Endothelial cell of umbilical vein (primary cell): Measurements from ENCODE around the gene ABHD14A. TPM values are rescaled to one million over a fixed set of nuclear protein-coding genes. Genes with fewer than 3 reads are reported as not detected.

Experiments used
- BruUV-seq: library from RNA; stranded (reverse); fragments of 400-500 nt; replicated peaks from 2 replicates; lab custom pipeline; 2021; lab: Mats Ljungman, UMichigan
- CTCF ChIA-PET: fragments of 300-600, 350-600 bp; sonication (Branson Sonifier 250); formaldehyde crosslinking; loops from one replicate; lab custom pipeline; 2021; ENCODE audit warnings: antibody characterized with exemption, inconsistent platforms; lab: Charles Lee
- POLR2A ChIA-PET: fragments of 300-600, 350-600 bp; sonication (Branson Sonifier 250); formaldehyde crosslinking; loops from one replicate; lab custom pipeline; 2021; ENCODE audit warnings: antibody characterized with exemption, inconsistent platforms; lab: Charles Lee
- DNase-seq: peaks from one replicate; pipeline ENCODE4 v3.0.0-alpha.2; 2011; ENCODE audit warnings: low read depth, low spot score
- FAIRE-seq: peaks from 2 replicates; lab custom pipeline; 2011; peaks lifted over from hg19 to GRCh38; lab: Jason Lieb, UNC
- H2AFZ ChIP-seq: 2 replicates; pipeline ENCODE4 v1.6.0; 2012; ENCODE audit warnings: low read depth, low read length, control low read depth, inconsistent platforms
- H3K27ac ChIP-seq: 2 replicates; pipeline ENCODE4 v1.5.1; 2011; ENCODE audit warnings: low read depth, mild to moderate bottlenecking, control low read depth, low read length, moderate library complexity; ENCODE audit not compliant: insufficient read depth
- H3K27me3 ChIP-seq, 2 experiments: 2 replicates each; pipeline versions ENCODE4 v1.6.0 to v1.6.1; 2011; ENCODE audit warnings: low read length in 2 of 2, mixed read lengths in 1 of 2; ENCODE audit not compliant: control insufficient read depth in 2 of 2, insufficient read depth in 2 of 2
- H3K36me3 ChIP-seq, 2 experiments: 2 replicates in 1 of 2; 3 replicates in 1 of 2; pipeline ENCODE4 v1.5.1; 2011; ENCODE audit warnings: low read length in 2 of 2, mild to moderate bottlenecking in 1 of 2, moderate library complexity in 1 of 2; ENCODE audit not compliant: control insufficient read depth in 2 of 2, insufficient read depth in 2 of 2; ENCODE audit errors: extremely low read depth in 1 of 2
- H3K4me1 ChIP-seq: 3 replicates; pipeline ENCODE4 v1.5.1; 2011; ENCODE audit warnings: mild to moderate bottlenecking, low read length; ENCODE audit not compliant: control insufficient read depth, insufficient read depth; ENCODE audit errors: extremely low read depth
- H3K4me2 ChIP-seq: 2 replicates; pipeline ENCODE4 v1.6.1; 2011; ENCODE audit warnings: low read length, control low read depth, mixed read lengths; ENCODE audit not compliant: insufficient read depth
- H3K4me3 ChIP-seq, 3 experiments: fragments of 200-600 bp in 1 of 3; sonication (generic), shearing (Covaris generic) in 1 of 3; replicated peaks in 1 of 3; 2 replicates each; pipeline ENCODE4 v1.5.1; 2011 to 2016; ENCODE audit warnings: control low read depth in 3 of 3, low read length in 3 of 3, mild to moderate bottlenecking in 2 of 3, inconsistent platforms in 1 of 3, low read depth in 1 of 3, moderate library complexity in 1 of 3; ENCODE audit not compliant: insufficient read depth in 1 of 3
- H3K79me2 ChIP-seq: 2 replicates; pipeline ENCODE4 v1.6.0; 2012; ENCODE audit warnings: low read length, inconsistent platforms; ENCODE audit not compliant: control insufficient read depth, insufficient read depth
- H3K9ac ChIP-seq: replicated peaks from 2 replicates; pipeline ENCODE3; 2011; ENCODE audit warnings: low read length, control low read depth; ENCODE audit not compliant: insufficient read depth; ENCODE audit errors: extremely low read depth
- H3K9me1 ChIP-seq: replicated peaks from 3 replicates; pipeline ENCODE4 v1.6.0; 2011; ENCODE audit warnings: mild to moderate bottlenecking, low read length; ENCODE audit not compliant: control insufficient read depth, insufficient read depth; ENCODE audit errors: extremely low read depth
- H3K9me3 ChIP-seq: replicated peaks from 2 replicates; pipeline ENCODE4 v1.5.1; 2012; ENCODE audit warnings: low read length, inconsistent platforms; ENCODE audit not compliant: control insufficient read depth, insufficient read depth
- H4K20me1 ChIP-seq: replicated peaks from 2 replicates; pipeline ENCODE3; 2011; ENCODE audit warnings: mild to moderate bottlenecking, low read length; ENCODE audit not compliant: control insufficient read depth, insufficient read depth; ENCODE audit errors: extremely low read depth
- EZH2 ChIP-seq: IDR thresholded peaks from 2 replicates; pipeline ENCODE4 v1.6.1; 2012; ENCODE audit warnings: borderline replicate concordance, low read depth, mild to moderate bottlenecking, moderate library complexity, low read length, inconsistent platforms; ENCODE audit not compliant: severe bottlenecking
- FOS ChIP-seq: IDR thresholded peaks from 2 replicates; pipeline ENCODE4 v1.6.1; 2011; ENCODE audit warnings: mild to moderate bottlenecking, low read length, moderate library complexity, borderline replicate concordance; ENCODE audit not compliant: insufficient read depth
- GATA2 ChIP-seq: IDR thresholded peaks from 2 replicates; pipeline ENCODE4 v1.7.0; 2011; ENCODE audit warnings: low read depth, mild to moderate bottlenecking, moderate library complexity, mixed read lengths, low read length; ENCODE audit not compliant: insufficient read length, insufficient read depth
- JUN ChIP-seq: IDR thresholded peaks from 2 replicates; pipeline ENCODE4 v1.6.1; 2011; ENCODE audit warnings: borderline replicate concordance, low read depth; ENCODE audit not compliant: insufficient read length, insufficient read depth
- MAX ChIP-seq: IDR thresholded peaks from 2 replicates; pipeline ENCODE4 v1.6.1; 2011; ENCODE audit not compliant: insufficient read depth, insufficient read length
- MYC ChIP-seq: IDR thresholded peaks from one replicate; pipeline ENCODE4 v1.6.1; 2011; ENCODE audit warnings: mild to moderate bottlenecking, low read depth, low read length
- POLR2A ChIP-seq: IDR thresholded peaks from 2 replicates; pipeline ENCODE4 v1.6.1; 2012; ENCODE audit warnings: low read depth, mild to moderate bottlenecking, control low read depth, low read length
- POLR2AphosphoS5 ChIP-seq: IDR thresholded peaks from 2 replicates; pipeline ENCODE4 v1.6.1; 2012; ENCODE audit warnings: low read depth, mild to moderate bottlenecking, control low read depth, low read length, moderate library complexity; ENCODE audit not compliant: insufficient read depth
- dilution Hi-C: fragments of 300-500 bp; cut with MboI; formaldehyde crosslinking; loops from one replicate; pipeline ENCODE4 v1.15.0; 2019; ENCODE audit warnings: low sequenced_read_pairs; ENCODE audit not compliant: extremely low pct_ligation_motif_present
- intact Hi-C: fragments of 100-400 bp; cut with micrococcal nuclease; formaldehyde crosslinking; loops from one replicate; pipeline ENCODE4 v1.10.0; 2022
- polyA plus RNA-seq, 4 experiments: library from polyadenylated mRNA; depleted of rRNA in 3 of 4; stranded (reverse) in 3 of 4; unstranded in 1 of 4; fragments of >200 nt; gene quantifications; 2 replicates each; pipeline versions ENCODE4 v1.2.1 to v1.2.3, GENCODE V29; 2011 to 2012; ENCODE audit warnings: missing spikeins in 1 of 4
- total RNA-seq: library from RNA; stranded (reverse); gene quantifications from 2 replicates; pipeline ENCODE4 v1.2.3, GENCODE V29; 2021

ABHD14A gene
- total and polyA plus RNA-seq, 2 donors (not counting 3 experiments of a cell fraction or from before 2014, with no cell fraction given) = 6.6 to 23.7 TPM

- no peaks in the 10 kb centered on the region for H4K20me1 ChIP-seq
- no peak for TF ChIP-seq POLR2AphosphoS5
- TF ChIP-seq JUN = no peak
- no peak for TF ChIP-seq FOS
- TF ChIP-seq MAX = no peak
- TF ChIP-seq MYC = no peak
- TF ChIP-seq GATA2 = no peak
- TF ChIP-seq EZH2 = no peak
- TF ChIP-seq POLR2A = no peak
- ChIA-PET POLR2A (no interaction called here), CTCF (no interaction called here)
- no TSS peak for BruUV-seq
- H3K36me3 ChIP-seq = peaks cover 0 to 41% of the 10 kb centered on the region in 2 experiments
- H3K9me1 ChIP-seq = no peaks in the 10 kb centered on the region
- H3K79me2 ChIP-seq = peaks cover 4% of the 10 kb centered on the region
- no peak overlapping the region for H3K9ac ChIP-seq
- FAIRE-seq = no peak
- no peaks in the 10 kb centered on the region for H3K9me3 ChIP-seq
- H3K27ac ChIP-seq = no peak overlapping the region
- H3K4me3 ChIP-seq = no peak overlapping the region
- dilution Hi-C loops = no loop called here
- intact Hi-C loops = no loop called here
- no peak for DNase-seq
- no peaks in the 10 kb centered on the region for H3K27me3 ChIP-seq
- H2AFZ ChIP-seq = no peak overlapping the region
- no peak overlapping the region for H3K4me2 ChIP-seq
- H3K4me1 ChIP-seq = peaks cover under 1% of the 10 kb centered on the region
Observed at GRCh38 chr3:51934991-51935885, 39.6 kb upstream of the ABHD14A start.
